HG03139 (cell line): ENCODE measurements around the gene AGPAT2.

ENCODE experiments used
- ATAC-seq: cut with Tn5 transposase; IDR thresholded peaks from one replicate; pipeline ENCODE4 v1.9.1; 2021; ENCODE audit not compliant: unreplicated experiment

AGPAT2 gene

DNA sequence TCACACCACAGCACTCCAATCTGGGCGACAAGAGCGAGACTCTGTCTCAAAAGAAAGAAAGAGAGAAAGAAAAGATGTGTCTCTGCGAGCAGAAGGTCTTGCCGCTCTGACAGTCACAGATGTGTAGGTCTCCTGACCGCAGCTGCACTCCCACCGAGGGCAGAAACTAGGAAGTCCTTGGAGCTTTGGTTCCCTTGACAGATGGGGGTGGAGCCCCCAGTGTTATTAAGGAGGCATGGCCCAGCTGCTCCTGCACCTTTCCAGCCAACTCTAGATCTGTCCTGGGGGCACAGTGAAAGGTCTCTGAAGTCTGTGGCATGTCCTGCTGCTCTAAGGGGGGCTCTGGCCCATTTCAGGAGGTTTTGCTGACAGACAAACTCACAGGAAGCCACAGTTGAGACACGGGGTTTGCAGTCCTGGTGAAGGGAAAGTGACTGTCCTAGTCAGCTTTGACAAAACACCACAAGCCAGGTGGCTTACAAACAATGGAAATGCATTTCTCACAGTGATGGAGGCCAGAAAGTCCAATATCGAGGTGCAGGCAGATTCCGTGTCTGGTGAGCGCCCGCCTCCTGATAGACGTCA lies 16.1 kb upstream of the AGPAT2 start:
- ATAC-seq, result no peak

GRCh38 chr9:136701668-136702053 lies 14.4 kb upstream of the AGPAT2 start:
- ATAC-seq, result no peak

GRCh38 chr9:136700959-136701667 lies 13.9 kb upstream of the AGPAT2 start:
- no peak for ATAC-seq

GRCh38 chr9:136700304-136700703 lies 13.0 kb upstream of the AGPAT2 start:
- ATAC-seq, result no peak

DNA sequence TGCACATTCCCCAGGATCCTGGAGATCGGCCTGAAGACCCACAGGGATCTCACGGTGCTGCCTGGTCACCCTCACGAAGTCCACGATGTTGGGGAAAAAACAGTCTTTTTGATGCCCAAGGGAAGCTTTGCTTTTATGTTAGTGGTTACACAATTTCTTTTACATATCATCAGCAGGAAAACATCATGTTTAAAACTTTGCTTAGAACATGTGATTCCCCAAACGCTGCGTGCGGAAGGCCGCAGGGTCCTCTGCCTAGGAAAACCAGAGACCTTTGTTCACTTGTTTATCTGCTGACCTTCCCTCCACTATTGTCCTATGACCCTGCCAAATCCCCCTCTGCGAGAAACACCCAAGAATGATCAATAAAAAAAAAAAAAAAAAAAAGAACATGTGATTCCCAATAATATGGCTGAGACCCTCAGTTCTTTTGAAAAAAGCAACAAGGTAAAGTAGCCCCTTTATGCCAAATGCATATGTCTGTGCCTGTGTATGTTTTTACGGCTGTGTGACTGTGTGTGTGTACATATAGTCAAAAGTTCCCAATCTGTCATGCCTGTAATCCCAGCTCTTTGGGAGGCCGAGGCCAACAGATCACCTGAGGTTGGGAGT lies 11.5 kb upstream of the AGPAT2 start:
- ATAC-seq, result no peak

GRCh38 chr9:136697821-136698526 lies 10.7 kb upstream of the AGPAT2 start:
- no peak for ATAC-seq

- no peak for ATAC-seq
Measured at GRCh38 chr9:136697146-136697820, 10.0 kb upstream of the AGPAT2 start.

GRCh38 chr9:136696502-136696901 lies 9.2 kb upstream of the AGPAT2 start:
- ATAC-seq, result no peak

DNA sequence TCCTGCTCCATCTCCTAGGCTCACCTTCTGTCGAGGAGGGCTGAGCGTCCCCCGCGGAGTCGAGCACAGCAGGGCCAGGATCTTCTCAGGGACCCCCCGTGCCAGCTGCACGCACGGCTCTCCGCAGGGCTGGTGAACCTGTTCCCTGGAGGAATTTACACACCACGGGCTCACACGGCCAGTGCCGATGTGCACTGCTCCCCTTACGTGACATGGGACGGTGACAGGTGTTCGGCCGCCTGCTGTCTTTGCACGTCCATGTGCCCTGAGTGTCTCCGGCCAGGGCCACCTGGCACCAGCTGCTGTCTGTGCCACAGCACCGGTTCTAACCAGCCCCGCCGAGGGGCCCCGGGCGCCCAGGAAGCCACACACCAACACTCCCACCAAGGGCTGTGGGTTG lies 8.7 kb upstream of the AGPAT2 start:
- ATAC-seq, result no peak

DNA sequence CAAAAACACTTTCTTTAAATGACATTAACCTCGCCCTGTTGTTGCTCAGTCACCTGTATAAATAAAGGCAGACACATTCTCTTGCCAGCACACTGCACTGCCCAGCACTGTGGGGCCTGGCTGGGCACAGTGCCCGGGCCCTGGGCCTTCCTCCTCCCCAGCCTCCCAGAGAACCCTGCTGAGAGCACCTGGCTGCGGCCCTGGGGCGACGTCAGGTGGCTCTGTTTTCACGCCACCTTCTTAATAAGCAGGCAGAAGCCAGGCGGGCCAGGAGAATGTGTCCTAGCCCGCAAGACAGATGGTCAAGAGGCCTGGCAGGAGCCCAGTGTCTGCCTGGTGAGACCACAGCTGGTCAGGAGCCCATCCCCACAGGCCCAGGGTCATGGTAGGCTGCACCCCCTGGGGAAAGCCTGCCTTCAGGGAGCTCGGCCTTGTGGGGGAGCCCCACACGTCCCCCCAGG lies 8.2 kb upstream of the AGPAT2 start:
- ATAC-seq, result no peak

DNA sequence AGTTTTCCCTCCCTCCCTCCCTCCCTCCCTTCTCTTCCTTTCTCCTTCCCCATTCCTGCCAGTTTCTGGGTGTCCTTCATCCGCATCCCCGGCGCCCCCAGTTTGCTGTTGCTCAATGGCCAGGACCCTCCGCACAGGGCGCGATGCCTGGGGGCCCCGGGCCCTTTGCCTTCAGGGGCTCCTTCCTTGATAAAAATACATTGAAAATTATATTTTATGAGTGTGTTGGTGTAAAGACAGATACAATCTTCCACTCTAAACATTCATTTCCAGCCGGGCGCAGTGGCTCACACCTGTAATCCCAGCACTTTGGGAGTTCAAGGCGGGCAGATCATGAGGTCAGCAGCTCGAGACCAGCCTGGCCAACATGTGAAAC lies 7.6 kb upstream of the AGPAT2 start:
- ATAC-seq, result no peak

- no peak for ATAC-seq
Measured at GRCh38 chr9:136694163-136694871, 7.1 kb upstream of the AGPAT2 start.

DNA sequence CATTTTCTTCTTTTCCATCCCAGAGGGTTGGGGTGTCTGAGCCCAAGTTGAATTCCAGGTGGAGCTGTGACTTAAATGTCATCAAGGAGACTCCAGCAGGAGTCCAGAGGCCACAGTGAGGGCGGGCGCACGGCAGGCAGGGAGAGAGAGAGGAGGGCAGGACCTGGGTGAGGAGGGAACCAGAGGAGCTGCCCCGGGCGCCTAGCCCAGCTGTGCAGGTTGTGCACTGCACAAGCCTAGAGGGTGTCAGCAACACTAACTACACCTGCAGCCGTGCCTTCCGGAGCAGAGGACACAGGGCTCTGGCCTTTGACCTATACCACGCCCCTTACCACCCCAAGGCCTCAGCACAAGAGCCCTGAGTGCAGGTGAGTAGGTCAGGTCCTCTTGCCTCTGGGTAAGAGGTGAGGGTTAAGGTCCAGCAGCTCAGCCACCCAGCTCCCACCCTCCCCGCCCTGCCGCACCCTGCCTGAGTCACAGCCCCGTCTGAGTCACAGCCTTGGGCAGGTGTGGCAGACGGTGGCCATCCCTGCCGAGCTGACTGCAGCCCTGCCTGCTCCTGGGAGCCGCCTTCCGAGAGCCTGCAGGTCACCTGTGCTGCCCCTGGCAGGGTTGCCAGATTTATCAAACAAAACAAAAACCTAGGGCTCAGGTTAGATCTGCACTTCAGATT lies 6.4 kb upstream of the AGPAT2 start:
- ATAC-seq, result no peak

DNA sequence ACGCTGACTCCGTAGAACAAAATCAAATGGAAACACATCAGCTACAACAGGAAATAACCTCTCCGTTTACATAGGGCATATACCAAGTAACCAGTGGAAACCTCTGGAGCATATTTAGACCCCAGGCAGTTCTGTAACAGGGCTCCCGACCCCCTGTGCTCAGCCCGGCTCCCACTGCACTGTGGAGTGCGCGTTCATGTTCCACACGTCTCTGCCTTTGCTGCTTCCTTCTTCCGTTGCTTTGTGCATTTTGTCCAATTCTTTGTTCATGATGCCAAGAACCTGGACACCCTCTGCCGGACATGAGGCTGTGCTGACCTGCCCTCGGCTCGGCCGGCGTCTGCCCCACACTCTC lies 5.9 kb upstream of the AGPAT2 start:
- ATAC-seq, result no peak

- no peak for ATAC-seq
Measured at GRCh38 chr9:136692185-136693134, 5.2 kb upstream of the AGPAT2 start.

DNA sequence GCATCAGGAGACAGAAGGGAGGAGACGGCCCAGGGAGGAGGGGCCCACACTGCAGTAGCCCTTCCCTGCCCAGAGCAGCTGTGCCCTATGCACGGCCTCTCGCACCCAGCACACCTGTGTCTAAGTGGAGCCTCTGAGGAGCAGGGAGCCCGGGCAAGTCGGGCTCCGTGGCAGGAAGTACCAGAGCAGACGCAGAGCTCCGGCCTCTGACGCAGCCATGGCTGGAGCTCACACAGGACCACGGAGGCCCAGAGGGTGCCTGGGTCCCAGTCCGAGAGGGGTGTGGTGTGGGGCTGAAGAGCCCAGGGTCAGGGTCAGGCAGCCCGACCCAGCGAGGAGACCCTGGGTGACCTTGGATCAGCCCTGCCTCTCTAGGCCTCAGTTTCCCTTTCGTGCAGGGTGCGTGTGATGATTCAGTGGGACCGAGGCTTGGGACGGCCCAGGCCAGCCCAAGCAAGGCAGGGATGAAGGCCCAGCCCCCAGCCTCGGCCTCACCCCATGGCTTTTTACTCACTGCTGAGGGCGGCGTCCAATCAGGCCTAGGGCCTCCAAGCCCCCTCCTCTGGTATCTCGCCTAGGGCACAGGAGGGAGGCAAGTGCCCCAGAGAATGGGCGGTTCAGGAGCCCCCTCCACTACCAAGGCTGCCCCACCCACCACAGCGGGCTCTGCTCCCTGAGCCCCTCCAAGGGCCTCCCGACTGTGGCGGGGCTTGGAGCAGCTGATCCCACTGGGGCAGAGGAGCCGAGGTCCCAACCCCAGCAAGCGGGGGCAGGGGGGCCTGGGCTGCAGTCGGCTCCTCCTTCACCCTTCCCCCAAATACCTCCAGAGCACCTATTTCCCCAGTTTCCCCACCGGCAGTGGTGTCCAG lies 4.3 kb upstream of the AGPAT2 start:
- no peak for ATAC-seq

- no peak for ATAC-seq
Measured at GRCh38 chr9:136690806-136691261, 3.6 kb upstream of the AGPAT2 start.
